IMR-90 (cell line): Measurements from ENCODE around the gene COG1. TPM values are rescaled to one million over a fixed set of nuclear protein-coding genes. Genes with fewer than 3 reads are reported as not detected.

Experiments used
- ATAC-seq: fragments of 200-7000 bp; cut with Tn5 transposase; 2 replicates; pipeline ENCODE4 v1.9.1; 2020; ENCODE audit warnings: low read depth, mild to moderate bottlenecking, moderate library complexity
- BruUV-seq: library from RNA; stranded (reverse); fragments of 400-500 nt; replicated peaks from 2 replicates; lab custom pipeline; 2021; lab: Mats Ljungman, UMichigan
- CTCF ChIA-PET: fragments of 300-600 bp; formaldehyde crosslinking; extraction: SDS; loops from one replicate; lab custom pipeline; 2021; ENCODE audit warnings: antibody characterized with exemption; lab: Yijun Ruan, JAX
- POLR2A ChIA-PET: fragments of 300-600 bp; sonication (Branson Sonifier 250); formaldehyde crosslinking; loops from one replicate; lab custom pipeline; 2022; ENCODE audit warnings: antibody characterized with exemption; ENCODE audit not compliant: unreplicated experiment; lab: Charles Lee
- DNase-seq: peaks from one replicate; pipeline ENCODE4 v3.0.0; 2013
- H2AFZ ChIP-seq: replicated peaks from 2 replicates; pipeline ENCODE3; 2013; ENCODE audit warnings: low read length, mild to moderate bottlenecking; ENCODE audit not compliant: poor library complexity
- H2AK5ac ChIP-seq: 2 replicates; pipeline ENCODE4 v1.6.1; 2013; ENCODE audit warnings: low read depth, low read length, inconsistent platforms
- H2AK9ac ChIP-seq: replicated peaks from 2 replicates; pipeline ENCODE3; 2013; ENCODE audit warnings: mild to moderate bottlenecking, low read depth, low read length, moderate library complexity; ENCODE audit not compliant: poor library complexity
- H2BK120ac ChIP-seq: 2 replicates; pipeline ENCODE4 v1.6.1; 2013; ENCODE audit warnings: low read depth, low read length, inconsistent platforms
- H2BK15ac ChIP-seq: 3 replicates; pipeline ENCODE4 v1.6.1; 2013; ENCODE audit warnings: low read depth, low read length, inconsistent platforms
- H2BK20ac ChIP-seq: 2 replicates; pipeline ENCODE4 v1.6.1; 2013; ENCODE audit warnings: low read depth, mild to moderate bottlenecking, inconsistent platforms, low read length, moderate library complexity
- H2BK5ac ChIP-seq: 2 replicates; pipeline ENCODE4 v1.6.1; 2013; ENCODE audit warnings: mild to moderate bottlenecking, low read depth, low read length, inconsistent platforms; ENCODE audit not compliant: poor library complexity, severe bottlenecking
- H3K14ac ChIP-seq: replicated peaks from 2 replicates; pipeline ENCODE4 v1.6.1; 2013; ENCODE audit warnings: low read depth, low read length, inconsistent platforms
- H3K18ac ChIP-seq: 2 replicates; pipeline ENCODE4 v1.6.1; 2013; ENCODE audit warnings: low read depth, low read length, control low read depth
- H3K23ac ChIP-seq: 2 replicates; pipeline ENCODE4 v1.6.1; 2013; ENCODE audit warnings: low read depth, low read length, inconsistent platforms
- H3K27ac ChIP-seq: 2 replicates; pipeline ENCODE4 v1.5.1; 2013; ENCODE audit warnings: mild to moderate bottlenecking, control low read depth, low read length; ENCODE audit not compliant: insufficient read depth
- H3K27me3 ChIP-seq: 2 replicates; pipeline ENCODE4 v1.6.1; 2013; ENCODE audit warnings: low read length; ENCODE audit not compliant: control insufficient read depth, insufficient read depth
- H3K36me3 ChIP-seq: 2 replicates; pipeline ENCODE4 v1.6.1; 2013; ENCODE audit warnings: low read length, mixed read lengths; ENCODE audit not compliant: control insufficient read depth, insufficient read depth
- H3K4ac ChIP-seq: 2 replicates; pipeline ENCODE4 v1.6.1; 2013; ENCODE audit warnings: low read depth, low read length, inconsistent platforms
- H3K4me1 ChIP-seq: 2 replicates; pipeline ENCODE4 v1.6.1; 2013; ENCODE audit warnings: low read length, mixed read lengths; ENCODE audit not compliant: control insufficient read depth, insufficient read depth
- H3K4me2 ChIP-seq: 2 replicates; pipeline ENCODE4 v1.6.1; 2013; ENCODE audit warnings: low read depth, mild to moderate bottlenecking, control low read depth, low read length, moderate library complexity
- H3K4me3 ChIP-seq: 2 replicates; pipeline ENCODE4 v1.5.1; 2013; ENCODE audit warnings: low read depth, mild to moderate bottlenecking, control low read depth, low read length, moderate library complexity; ENCODE audit not compliant: insufficient read depth
- H3K56ac ChIP-seq: 2 replicates; pipeline ENCODE4 v1.6.1; 2013; ENCODE audit warnings: low read length, inconsistent platforms; ENCODE audit not compliant: insufficient read depth; ENCODE audit errors: extremely low read depth
- H3K79me1 ChIP-seq, 2 experiments: 2 replicates each; pipeline ENCODE4 v1.6.1; 2013; ENCODE audit warnings: low read length in 2 of 2, inconsistent platforms in 1 of 2, low read depth in 1 of 2
- H3K9ac ChIP-seq: 2 replicates; pipeline ENCODE4 v1.6.1; 2013; ENCODE audit warnings: low read depth, low read length, control low read depth
- H3K9me1 ChIP-seq: 2 replicates; pipeline ENCODE4 v1.6.1; 2013; ENCODE audit warnings: low read length, inconsistent platforms; ENCODE audit not compliant: insufficient read depth
- H3K9me3 ChIP-seq: 2 replicates; pipeline ENCODE4 v1.6.1; 2013; ENCODE audit warnings: low read length; ENCODE audit not compliant: control insufficient read depth, insufficient read depth
- H4K20me1 ChIP-seq: 2 replicates; pipeline ENCODE4 v1.6.1; 2013; ENCODE audit warnings: low read length, inconsistent platforms; ENCODE audit not compliant: insufficient read depth
- H4K5ac ChIP-seq: 2 replicates; pipeline ENCODE4 v1.6.1; 2013; ENCODE audit warnings: mild to moderate bottlenecking, low read depth, low read length, control low read depth
- H4K8ac ChIP-seq, 2 experiments: 2 replicates each; pipeline ENCODE4 v1.6.1; 2013; ENCODE audit warnings: low read depth in 2 of 2, low read length in 2 of 2, control low read depth in 1 of 2, inconsistent platforms in 1 of 2
- H4K91ac ChIP-seq: 2 replicates; pipeline ENCODE4 v1.6.1; 2013; ENCODE audit warnings: low read depth, low read length, inconsistent platforms; ENCODE audit not compliant: insufficient read depth
- BHLHE40 ChIP-seq: fragments of 150-350 bp; IDR thresholded peaks from 2 replicates; pipeline ENCODE4 v1.6.1; 2016; ENCODE audit warnings: mild to moderate bottlenecking, low read depth, low read length
- CEBPB ChIP-seq: IDR thresholded peaks from 2 replicates; pipeline ENCODE4 v1.6.1; 2012; ENCODE audit warnings: low read depth, low read length, improper control_type of control experiment
- CHD1 ChIP-seq: IDR thresholded peaks from 2 replicates; pipeline ENCODE4 v1.6.1; 2012; ENCODE audit warnings: low read depth, low read length, improper control_type of control experiment
- FOS ChIP-seq: fragments of 150-350 bp; IDR thresholded peaks from 2 replicates; pipeline ENCODE4 v1.6.1; 2016; ENCODE audit warnings: low read depth, low read length
- MAFK ChIP-seq: IDR thresholded peaks from 2 replicates; pipeline ENCODE4 v1.6.1; 2012; ENCODE audit warnings: low read depth, low read length, improper control_type of control experiment
- MAZ ChIP-seq: IDR thresholded peaks from 2 replicates; pipeline ENCODE4 v1.6.1; 2012; ENCODE audit warnings: low read depth, mild to moderate bottlenecking, low read length, improper control_type of control experiment, moderate library complexity, borderline replicate concordance
- MXI1 ChIP-seq: IDR thresholded peaks from 2 replicates; pipeline ENCODE4 v1.6.1; 2012; ENCODE audit warnings: low read depth, mild to moderate bottlenecking, low read length, moderate library complexity, borderline replicate concordance
- NFE2L2 ChIP-seq: fragments of 150-350 bp; IDR thresholded peaks from 2 replicates; pipeline ENCODE4 v1.6.1; 2016; ENCODE audit warnings: low read depth, mild to moderate bottlenecking, low read length
- POLR2A ChIP-seq: IDR thresholded peaks from 2 replicates; pipeline ENCODE4 v1.6.1; 2012; ENCODE audit warnings: mild to moderate bottlenecking, low read depth, low read length
- RAD21 ChIP-seq: IDR thresholded peaks from 2 replicates; pipeline ENCODE4 v1.6.1; 2012; ENCODE audit warnings: low read length, improper control_type of control experiment
- RCOR1 ChIP-seq: IDR thresholded peaks from 2 replicates; pipeline ENCODE4 v1.6.1; 2012; ENCODE audit warnings: mild to moderate bottlenecking, low read length, improper control_type of control experiment; ENCODE audit not compliant: insufficient replicate concordance
- RFX5 ChIP-seq: IDR thresholded peaks from 2 replicates; pipeline ENCODE4 v1.8.0; 2012; ENCODE audit warnings: low read depth, mild to moderate bottlenecking, low read length, moderate library complexity
- SMC3 ChIP-seq: fragments of 150-350 bp; IDR thresholded peaks from 2 replicates; pipeline ENCODE4 v1.6.1; 2016; ENCODE audit warnings: low read depth, mild to moderate bottlenecking, antibody characterized with exemption, low read length, moderate library complexity
- WGBS, 2 experiments: methylation state at CpG; one replicate each; pipeline versions ENCODE4 v1.1.5 to v1.1.7; 2013; ENCODE audit warnings: missing lambda C conversion rate in 2 of 2; ENCODE audit not compliant: insufficient read length in 1 of 2; ENCODE audit errors: extremely low coverage in 2 of 2; 5-methylcytosine and 5-hydroxymethylcytosine counted together
- dilution Hi-C: fragments of 300-500 bp; cut with HindIII; formaldehyde crosslinking; loops from one replicate; pipeline ENCODE4 v1.14.3; 2018; ENCODE audit warnings: low sequenced_read_pairs; ENCODE audit not compliant: unreplicated experiment
- in situ Hi-C: fragments of 300-500 bp; cut with MboI; formaldehyde crosslinking; loops from 3 replicates; pipeline ENCODE4 v1.14.3; 2019; ENCODE audit warnings: low sequenced_read_pairs, inconsistent platforms, mixed read lengths
- intact Hi-C: fragments of 100-400 bp; cut with micrococcal nuclease; formaldehyde crosslinking; loops from 2 replicates; pipeline ENCODE4 v1.10.0; 2022
- polyA plus RNA-seq, 3 experiments: library from polyadenylated mRNA; depleted of rRNA; stranded (reverse); fragments of >200 nt; gene quantifications; 2 replicates each; pipeline ENCODE4 v1.2.3, GENCODE V29; 2012; ENCODE audit warnings: low replicate concordance in 1 of 3
- total RNA-seq: library from RNA; depleted of rRNA; stranded (reverse); fragments of >200 nt; gene quantifications from 2 replicates; pipeline ENCODE4 v1.2.3, GENCODE V29; 2012
- TF ChIP-seq, protein P1 (sequence below): conservative IDR thresholded peaks from 2 replicates; pipeline ENCODE4 v1.5.1; 2012; ENCODE audit warnings: mild to moderate bottlenecking, low read depth, low read length, improper control_type of control experiment
- TF ChIP-seq, protein P2 (sequence below): fragments of 150-350 bp; IDR thresholded peaks from 2 replicates; pipeline ENCODE4 v1.6.1; 2017; ENCODE audit warnings: mild to moderate bottlenecking, antibody characterized with exemption, low read length, low read depth
- TF ChIP-seq, protein P3 (sequence below): fragments of 150-350 bp; IDR thresholded peaks from 2 replicates; pipeline ENCODE4 v1.6.1; 2016; ENCODE audit warnings: low read depth, mild to moderate bottlenecking, low read length, moderate library complexity, borderline replicate concordance

Gene COG1
- total and polyA plus RNA-seq, 2 of the 4 experiments (the other 2 are of a cell fraction) = 18.3 to 35.1 TPM

DNA sequence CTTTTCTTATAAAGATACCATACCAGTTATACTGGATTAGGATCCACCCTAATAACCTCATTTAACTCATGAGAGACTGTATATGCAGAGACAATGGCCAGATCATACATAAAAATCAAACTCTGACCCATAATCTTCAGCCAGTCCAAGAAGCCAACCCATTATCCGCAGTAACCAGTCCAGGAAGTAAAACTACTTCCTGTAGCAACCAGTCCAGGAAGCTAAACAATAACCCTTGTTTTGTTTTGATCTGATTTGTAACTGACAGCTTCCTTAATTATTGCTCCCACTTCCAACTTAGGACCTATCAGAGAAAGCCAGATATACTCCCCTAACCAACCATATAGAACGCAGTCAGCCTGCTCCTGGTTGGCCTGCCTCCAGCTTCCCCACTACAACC is 47.2 kb upstream of the COG1 start:
- no peak overlapping the region for H2BK5ac ChIP-seq
- dilution Hi-C loops (no loop called here), intact Hi-C loops (no loop called here), in situ Hi-C loops (no loop called here)
- H3K9me3 ChIP-seq = no peaks in the 10 kb centered on the region
- no peak for TF ChIP-seq FOS
- TF ChIP-seq NFE2L2 = no peak
- no peak for TF ChIP-seq MAZ
- TF ChIP-seq MAFK = no peak
- no peak for TF ChIP-seq RCOR1
- TF ChIP-seq, protein P1, sequence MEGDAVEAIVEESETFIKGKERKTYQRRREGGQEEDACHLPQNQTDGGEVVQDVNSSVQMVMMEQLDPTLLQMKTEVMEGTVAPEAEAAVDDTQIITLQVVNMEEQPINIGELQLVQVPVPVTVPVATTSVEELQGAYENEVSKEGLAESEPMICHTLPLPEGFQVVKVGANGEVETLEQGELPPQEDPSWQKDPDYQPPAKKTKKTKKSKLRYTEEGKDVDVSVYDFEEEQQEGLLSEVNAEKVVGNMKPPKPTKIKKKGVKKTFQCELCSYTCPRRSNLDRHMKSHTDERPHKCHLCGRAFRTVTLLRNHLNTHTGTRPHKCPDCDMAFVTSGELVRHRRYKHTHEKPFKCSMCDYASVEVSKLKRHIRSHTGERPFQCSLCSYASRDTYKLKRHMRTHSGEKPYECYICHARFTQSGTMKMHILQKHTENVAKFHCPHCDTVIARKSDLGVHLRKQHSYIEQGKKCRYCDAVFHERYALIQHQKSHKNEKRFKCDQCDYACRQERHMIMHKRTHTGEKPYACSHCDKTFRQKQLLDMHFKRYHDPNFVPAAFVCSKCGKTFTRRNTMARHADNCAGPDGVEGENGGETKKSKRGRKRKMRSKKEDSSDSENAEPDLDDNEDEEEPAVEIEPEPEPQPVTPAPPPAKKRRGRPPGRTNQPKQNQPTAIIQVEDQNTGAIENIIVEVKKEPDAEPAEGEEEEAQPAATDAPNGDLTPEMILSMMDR = no peak
- TF ChIP-seq, protein P2, sequence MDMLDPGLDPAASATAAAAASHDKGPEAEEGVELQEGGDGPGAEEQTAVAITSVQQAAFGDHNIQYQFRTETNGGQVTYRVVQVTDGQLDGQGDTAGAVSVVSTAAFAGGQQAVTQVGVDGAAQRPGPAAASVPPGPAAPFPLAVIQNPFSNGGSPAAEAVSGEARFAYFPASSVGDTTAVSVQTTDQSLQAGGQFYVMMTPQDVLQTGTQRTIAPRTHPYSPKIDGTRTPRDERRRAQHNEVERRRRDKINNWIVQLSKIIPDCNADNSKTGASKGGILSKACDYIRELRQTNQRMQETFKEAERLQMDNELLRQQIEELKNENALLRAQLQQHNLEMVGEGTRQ = no peak
- no peak for TF ChIP-seq SMC3
- TF ChIP-seq RFX5 = no peak
- TF ChIP-seq, protein P3, sequence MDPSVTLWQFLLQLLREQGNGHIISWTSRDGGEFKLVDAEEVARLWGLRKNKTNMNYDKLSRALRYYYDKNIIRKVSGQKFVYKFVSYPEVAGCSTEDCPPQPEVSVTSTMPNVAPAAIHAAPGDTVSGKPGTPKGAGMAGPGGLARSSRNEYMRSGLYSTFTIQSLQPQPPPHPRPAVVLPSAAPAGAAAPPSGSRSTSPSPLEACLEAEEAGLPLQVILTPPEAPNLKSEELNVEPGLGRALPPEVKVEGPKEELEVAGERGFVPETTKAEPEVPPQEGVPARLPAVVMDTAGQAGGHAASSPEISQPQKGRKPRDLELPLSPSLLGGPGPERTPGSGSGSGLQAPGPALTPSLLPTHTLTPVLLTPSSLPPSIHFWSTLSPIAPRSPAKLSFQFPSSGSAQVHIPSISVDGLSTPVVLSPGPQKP = no peak
- no peak for TF ChIP-seq RAD21
- no peak for TF ChIP-seq MXI1
- no peak for TF ChIP-seq BHLHE40
- TF ChIP-seq CEBPB = no peak
- TF ChIP-seq POLR2A = no peak
- no peak for TF ChIP-seq CHD1
- no peak overlapping the region for H2AK5ac ChIP-seq
- peaks cover 11% of the 10 kb centered on the region for H3K27me3 ChIP-seq
- WGBS, 2 experiments = no CpG with 5 or more reads among the region's 2 CpGs
- no peak overlapping the region for H3K4ac ChIP-seq
- no peak overlapping the region for H2BK20ac ChIP-seq
- no peak overlapping the region for H3K27ac ChIP-seq
- no peak overlapping the region for H2AFZ ChIP-seq
- BruUV-seq = no TSS peak
- no peak overlapping the region for H2BK120ac ChIP-seq
- no peak overlapping the region for H2AK9ac ChIP-seq
- no peak overlapping the region for H3K23ac ChIP-seq
- no peak overlapping the region for H2BK15ac ChIP-seq
- no peaks in the 10 kb centered on the region for H3K79me1 ChIP-seq
- no peaks in the 10 kb centered on the region for H3K4me1 ChIP-seq
- H3K18ac ChIP-seq = no peak overlapping the region
- H3K14ac ChIP-seq = no peak overlapping the region
- H4K20me1 ChIP-seq = no peaks in the 10 kb centered on the region
- ATAC-seq = no peak
- H4K91ac ChIP-seq = no peak overlapping the region
- CTCF ChIA-PET = no interaction called here
- no peak overlapping the region for H3K4me2 ChIP-seq
- no peak for DNase-seq
- no peaks in the 10 kb centered on the region for H3K9me1 ChIP-seq
- no peak overlapping the region for H3K4me3 ChIP-seq
- no peak overlapping the region for H4K8ac ChIP-seq
- H4K5ac ChIP-seq = no peak overlapping the region
- POLR2A ChIA-PET = no interaction called here
- H3K36me3 ChIP-seq = no peaks in the 10 kb centered on the region
- H3K9ac ChIP-seq = no peak overlapping the region
- H3K56ac ChIP-seq = no peak overlapping the region
